Kidney (tissue), 14 donors: ENCODE results near the gene RHO. TPM values are rescaled to one million over a fixed set of nuclear protein-coding genes. Genes with fewer than 3 reads are reported as not detected.

Source experiments
- DNase-seq, 5 donors: peaks; one replicate each; pipeline ENCODE4 v3.0.0-alpha.2; 2013 to 2020
- FAIRE-seq: peaks from 2 replicates; lab custom pipeline; 2012; peaks lifted over from hg19 to GRCh38; lab: Jason Lieb, UNC
- H3K27ac ChIP-seq, 2 donors: one replicate each; pipeline ENCODE4 v1.7.0; 2013; ENCODE audit warnings: low read depth in 2 of 2, low read length in 2 of 2, inconsistent platforms in 1 of 2
- H3K27me3 ChIP-seq: one replicate; pipeline ENCODE4 v1.7.1; 2013; ENCODE audit warnings: low read length, inconsistent platforms; ENCODE audit not compliant: control insufficient read depth, insufficient read depth
- H3K36me3 ChIP-seq, 3 donors: one replicate each; pipeline versions ENCODE4 v1.7.0 to v1.7.1; 2013; ENCODE audit warnings: low read length in 3 of 3, control low read depth in 1 of 3, inconsistent platforms in 1 of 3; ENCODE audit not compliant: insufficient read depth in 3 of 3, control insufficient read depth in 2 of 3
- H3K4me1 ChIP-seq, 3 donors: one replicate each; pipeline versions ENCODE4 v1.7.0 to v1.7.1; 2013; ENCODE audit warnings: low read length in 3 of 3, inconsistent platforms in 1 of 3, low read depth in 1 of 3; ENCODE audit not compliant: control insufficient read depth in 2 of 3, insufficient read depth in 2 of 3
- H3K4me3 ChIP-seq, 3 donors: one replicate each; pipeline versions ENCODE4 v1.7.0 to v1.8.1; 2013; ENCODE audit warnings: low read length in 3 of 3, control low read depth in 1 of 3, inconsistent platforms in 1 of 3
- H3K9ac ChIP-seq, 3 donors: one replicate each; pipeline versions ENCODE4 v1.7.0 to v1.7.1; 2013; ENCODE audit warnings: low read length in 3 of 3, control low read depth in 1 of 3, inconsistent platforms in 1 of 3
- H3K9me3 ChIP-seq, 3 donors: one replicate each; pipeline versions ENCODE4 v1.7.0 to v1.7.1; 2013; ENCODE audit warnings: low read length in 3 of 3, control low read depth in 1 of 3, inconsistent platforms in 1 of 3; ENCODE audit not compliant: control insufficient read depth in 2 of 3, insufficient read depth in 1 of 3
- intact Hi-C: fragments of 100-400 bp; cut with DNase I; formaldehyde crosslinking; loops from one replicate; pipeline ENCODE4 v1.11.1; 2022
- polyA plus RNA-seq: library from polyadenylated mRNA; stranded (reverse); fragments of 350-450 nt; fragmentation: Illumina TruSeq; extraction: RNeasy Lipid Tissue Mini Kit (QIAGEN cat#74804); gene quantifications from one replicate; pipeline ENCODE4 v1.2.3, GENCODE V29; 2014; ENCODE audit warnings: low read depth, low replicate concordance; ENCODE audit not compliant: insufficient read depth
- total RNA-seq: library from RNA; stranded (reverse); fragmentation: NEBNext Ultra II Directional; extraction: Animal tissue kit (Norgen Biotek cat#: 25700); gene quantifications from one replicate; pipeline ENCODE4 v1.2.1, GENCODE V29; 2021
- TF ChIP-seq, protein P1 (sequence below): IDR thresholded peaks from 3 replicates; pipeline ENCODE4 v1.5.1; 2012; ENCODE audit warnings: mild to moderate bottlenecking, moderate library complexity, borderline replicate concordance; ENCODE audit not compliant: insufficient read depth; ENCODE audit errors: extremely low read depth
- donor health status: control.
- donor health status: control.
- donor health status: control.
- donor health status: control.
- donor health status: control.
- donor health status: DM: yes; HTN: yes; CAD: no.
- donor health status: Normal renal cell carcinoma (clear cell type).

Gene RHO
- total and polyA plus RNA-seq, 2 donors from 2014 or later = not detected

- no peak overlapping the region for H3K4me3 ChIP-seq
- no peak overlapping the region for H3K27ac ChIP-seq
- H3K9me3 ChIP-seq = no peaks in the 10 kb centered on the region
- no peaks in the 10 kb centered on the region for H3K36me3 ChIP-seq
- no peak overlapping the region for H3K9ac ChIP-seq
- H3K27me3 ChIP-seq = no peaks in the 10 kb centered on the region
- TF ChIP-seq, protein P1, sequence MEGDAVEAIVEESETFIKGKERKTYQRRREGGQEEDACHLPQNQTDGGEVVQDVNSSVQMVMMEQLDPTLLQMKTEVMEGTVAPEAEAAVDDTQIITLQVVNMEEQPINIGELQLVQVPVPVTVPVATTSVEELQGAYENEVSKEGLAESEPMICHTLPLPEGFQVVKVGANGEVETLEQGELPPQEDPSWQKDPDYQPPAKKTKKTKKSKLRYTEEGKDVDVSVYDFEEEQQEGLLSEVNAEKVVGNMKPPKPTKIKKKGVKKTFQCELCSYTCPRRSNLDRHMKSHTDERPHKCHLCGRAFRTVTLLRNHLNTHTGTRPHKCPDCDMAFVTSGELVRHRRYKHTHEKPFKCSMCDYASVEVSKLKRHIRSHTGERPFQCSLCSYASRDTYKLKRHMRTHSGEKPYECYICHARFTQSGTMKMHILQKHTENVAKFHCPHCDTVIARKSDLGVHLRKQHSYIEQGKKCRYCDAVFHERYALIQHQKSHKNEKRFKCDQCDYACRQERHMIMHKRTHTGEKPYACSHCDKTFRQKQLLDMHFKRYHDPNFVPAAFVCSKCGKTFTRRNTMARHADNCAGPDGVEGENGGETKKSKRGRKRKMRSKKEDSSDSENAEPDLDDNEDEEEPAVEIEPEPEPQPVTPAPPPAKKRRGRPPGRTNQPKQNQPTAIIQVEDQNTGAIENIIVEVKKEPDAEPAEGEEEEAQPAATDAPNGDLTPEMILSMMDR = no peak
- peaks cover 3 to 16% (median 3%) of the 10 kb centered on the region in 3 donors for H3K4me1 ChIP-seq
- FAIRE-seq (no peak), DNase-seq (no peak)
- intact Hi-C loops = no loop called here
Measured at GRCh38 chr3:129556358-129556695, 27.9 kb downstream of the RHO start.

- TF ChIP-seq, protein P1 = no peak
- no peak for DNase-seq
- intact Hi-C loops = no loop called here
- Histone ChIP-seq H3K27ac (no peak overlapping the region), H3K4me1 (peaks cover 3 to 20% (median 3%) of the 10 kb centered on the region in 3 donors), H3K9ac (no peak overlapping the region), H3K36me3 (no peaks in the 10 kb centered on the region), H3K9me3 (no peaks in the 10 kb centered on the region), H3K27me3 (no peaks in the 10 kb centered on the region), H3K4me3 (no peak overlapping the region)
- FAIRE-seq = no peak
Measured at GRCh38 chr3:129556890-129557547, 28.6 kb downstream of the RHO start.

DNA sequence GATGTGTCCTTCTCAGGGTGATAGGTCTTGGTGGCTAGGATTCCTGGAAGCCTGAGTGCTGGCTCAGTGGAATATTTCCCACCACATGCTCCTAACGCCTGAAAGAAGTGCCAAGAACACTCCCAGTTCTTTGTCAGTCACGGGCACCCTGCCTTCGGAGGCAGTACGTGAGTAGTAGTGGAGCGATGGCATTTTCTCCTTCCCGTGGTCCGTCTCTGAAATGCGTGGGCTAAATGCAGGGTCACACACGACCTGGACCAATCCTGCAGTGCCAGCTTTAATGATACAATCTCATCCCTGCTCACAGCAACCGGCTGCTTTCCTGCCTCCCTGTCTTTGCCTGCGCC is 29.1 kb downstream of the RHO start:
- Histone ChIP-seq H3K4me1 (peaks cover 3 to 20% (median 3%) of the 10 kb centered on the region in 3 donors), H3K27ac (no peak overlapping the region), H3K4me3 (no peak overlapping the region), H3K36me3 (no peaks in the 10 kb centered on the region), H3K27me3 (no peaks in the 10 kb centered on the region), H3K9ac (no peak overlapping the region), H3K9me3 (no peaks in the 10 kb centered on the region)
- intact Hi-C loops = no loop called here
- DNase-seq (no peak), FAIRE-seq (no peak)
- TF ChIP-seq, protein P1 = no peak
